ENCODE results near the gene JKAMP.

The JKAMP gene

GRCh38 chr14:59464486-59465315 is 19.6 kb upstream of the JKAMP start:
- Mint-ChIP-seq H3K27me3 (no peaks in the 10 kb centered on the region), H3K4me3 (peak overlapping the region; percentile 80), H3K9me3 (no peaks in the 10 kb centered on the region), H3K4me1 (ENCODE audit: low read depth) (peaks cover 18% of the 10 kb centered on the region), H3K27ac (peak overlapping the region; percentile 79), H3K36me3 (ENCODE audit: low read depth) (peaks cover 5% of the 10 kb centered on the region)
- peak; percentile 73 for DNase-seq

- peak within 1 kb of the TSS; percentile 80 for H3K4me3 Mint-ChIP-seq
These were observed 18.8 kb upstream of the JKAMP start, which contains the start of gene GPR135 for GRCh38 chr14:59465316-59466135. TSS of gene GPR135 (minus strand) at chr14:59465380. CDS start at chr14:59465226, 154 bp downstream.

GRCh38 chr14:59474172-59474571 is 10.1 kb upstream of the JKAMP start:
- no peak for DNase-seq
- Mint-ChIP-seq H3K27me3 (no peaks in the 10 kb centered on the region), H3K4me1 (ENCODE audit: low read depth) (peaks cover 10% of the 10 kb centered on the region), H3K27ac (no peak overlapping the region), H3K9me3 (no peaks in the 10 kb centered on the region), H3K36me3 (ENCODE audit: low read depth) (peaks cover 57% of the 10 kb centered on the region), H3K4me3 (no peak overlapping the region)

More at GRCh38 chr14:59465316-59466135, 18.8 kb upstream of the JKAMP start, which contains the start of gene GPR135:
- H3K9me3 Mint-ChIP-seq: no peaks in the 10 kb centered on the region
- H3K27ac Mint-ChIP-seq: peak within 1 kb of the TSS; percentile 84
- peak; percentile 68 for DNase-seq
- peaks cover 1% of the 10 kb centered on the region for H3K36me3 Mint-ChIP-seq (ENCODE audit: low read depth)
- no peaks in the 10 kb centered on the region for H3K27me3 Mint-ChIP-seq
- peaks cover 18% of the 10 kb centered on the region for H3K4me1 Mint-ChIP-seq (ENCODE audit: low read depth)

GRCh38 chr14:59475709-59476108 is 8.6 kb upstream of the JKAMP start:
- H3K27me3 Mint-ChIP-seq: no peaks in the 10 kb centered on the region
- peaks cover 19% of the 10 kb centered on the region for H3K4me1 Mint-ChIP-seq (ENCODE audit: low read depth)
- H3K36me3 Mint-ChIP-seq (ENCODE audit: low read depth): peaks cover 62% of the 10 kb centered on the region
- H3K9me3 Mint-ChIP-seq: no peaks in the 10 kb centered on the region
- no peak for DNase-seq
- no peak overlapping the region for H3K27ac Mint-ChIP-seq
- H3K4me3 Mint-ChIP-seq: no peak overlapping the region

- no peaks in the 10 kb centered on the region for H3K9me3 Mint-ChIP-seq
- H3K36me3 Mint-ChIP-seq (ENCODE audit: low read depth): peaks cover 72% of the 10 kb centered on the region
- no peak overlapping the region for H3K4me3 Mint-ChIP-seq
- peaks cover 45% of the 10 kb centered on the region for H3K4me1 Mint-ChIP-seq (ENCODE audit: low read depth)
- no peak for DNase-seq
- H3K27me3 Mint-ChIP-seq: no peaks in the 10 kb centered on the region
- H3K27ac Mint-ChIP-seq: no peak overlapping the region
These were observed 5.8 kb upstream of the JKAMP start for GRCh38 chr14:59478540-59478939.

- no peak overlapping the region for H3K4me3 Mint-ChIP-seq
- no peaks in the 10 kb centered on the region for H3K27me3 Mint-ChIP-seq
- H3K27ac Mint-ChIP-seq: no peak overlapping the region
- peaks cover 45% of the 10 kb centered on the region for H3K4me1 Mint-ChIP-seq (ENCODE audit: low read depth)
- H3K36me3 Mint-ChIP-seq (ENCODE audit: low read depth): peaks cover 65% of the 10 kb centered on the region
- DNase-seq: no peak
- no peaks in the 10 kb centered on the region for H3K9me3 Mint-ChIP-seq
These were observed 4.2 kb upstream of the JKAMP start for GRCh38 chr14:59480166-59480565.

GRCh38 chr14:59481407-59481806 is 2.9 kb upstream of the JKAMP start:
- Mint-ChIP-seq H3K9me3 (no peaks in the 10 kb centered on the region), H3K27me3 (no peaks in the 10 kb centered on the region), H3K36me3 (ENCODE audit: low read depth) (peaks cover 54% of the 10 kb centered on the region), H3K4me1 (ENCODE audit: low read depth) (peaks cover 57% of the 10 kb centered on the region), H3K27ac (no peak overlapping the region), H3K4me3 (peak overlapping the region; percentile 91)
- no peak for DNase-seq

GRCh38 chr14:59481871-59482540 is 2.3 kb upstream of the JKAMP start:
- Mint-ChIP-seq H3K36me3 (ENCODE audit: low read depth) (peaks cover 48% of the 10 kb centered on the region), H3K4me3 (peak overlapping the region; percentile 91), H3K9me3 (no peaks in the 10 kb centered on the region), H3K27ac (peak overlapping the region; percentile 28), H3K4me1 (ENCODE audit: low read depth) (peaks cover 57% of the 10 kb centered on the region), H3K27me3 (no peaks in the 10 kb centered on the region)
- no peak for DNase-seq

GRCh38 chr14:59482541-59483331 is 1.6 kb upstream of the JKAMP start:
- Mint-ChIP-seq H3K9me3 (no peaks in the 10 kb centered on the region), H3K27ac (peak overlapping the region; percentile 92), H3K4me1 (ENCODE audit: low read depth) (peaks cover 58% of the 10 kb centered on the region), H3K36me3 (ENCODE audit: low read depth) (peaks cover 47% of the 10 kb centered on the region), H3K27me3 (no peaks in the 10 kb centered on the region), H3K4me3 (peak overlapping the region; percentile 91)
- DNase-seq: no peak

GRCh38 chr14:59483363-59483762 is 954 bp upstream of the JKAMP start:
- peak overlapping the region; percentile 92 for H3K27ac Mint-ChIP-seq
- peaks cover 60% of the 10 kb centered on the region for H3K4me1 Mint-ChIP-seq (ENCODE audit: low read depth)
- peak overlapping the region; percentile 91 for H3K4me3 Mint-ChIP-seq
- peaks cover 50% of the 10 kb centered on the region for H3K36me3 Mint-ChIP-seq (ENCODE audit: low read depth)
- DNase-seq: no peak
- no peaks in the 10 kb centered on the region for H3K9me3 Mint-ChIP-seq
- no peaks in the 10 kb centered on the region for H3K27me3 Mint-ChIP-seq

- Mint-ChIP-seq H3K4me1 (ENCODE audit: low read depth) (peaks cover 61% of the 10 kb centered on the region), H3K4me3 (peak overlapping the region; percentile 91), H3K27me3 (no peaks in the 10 kb centered on the region), H3K36me3 (ENCODE audit: low read depth) (peaks cover 52% of the 10 kb centered on the region), H3K27ac (peak overlapping the region; percentile 92), H3K9me3 (no peaks in the 10 kb centered on the region)
- DNase-seq: no peak
These were observed 390 bp downstream of the JKAMP start for GRCh38 chr14:59484639-59485175.

GRCh38 chr14:59490756-59491155 is 6.4 kb downstream of the JKAMP start:
- peaks cover 35% of the 10 kb centered on the region for H3K4me1 Mint-ChIP-seq (ENCODE audit: low read depth)
- DNase-seq: no peak
- peaks cover 80% of the 10 kb centered on the region for H3K36me3 Mint-ChIP-seq (ENCODE audit: low read depth)
- H3K9me3 Mint-ChIP-seq: no peaks in the 10 kb centered on the region
- H3K27ac Mint-ChIP-seq: no peak overlapping the region
- no peaks in the 10 kb centered on the region for H3K27me3 Mint-ChIP-seq
- H3K4me3 Mint-ChIP-seq: no peak overlapping the region

- peaks cover 29% of the 10 kb centered on the region for H3K4me1 Mint-ChIP-seq (ENCODE audit: low read depth)
- H3K9me3 Mint-ChIP-seq: no peaks in the 10 kb centered on the region
- no peaks in the 10 kb centered on the region for H3K27me3 Mint-ChIP-seq
- H3K36me3 Mint-ChIP-seq (ENCODE audit: low read depth): peaks cover 90% of the 10 kb centered on the region
- DNase-seq: no peak
- H3K4me3 Mint-ChIP-seq: no peak overlapping the region
- no peak overlapping the region for H3K27ac Mint-ChIP-seq
These were observed 8.1 kb downstream of the JKAMP start for GRCh38 chr14:59492384-59492783.

Data from activated T-cell treated with anti-CD3 and anti-CD28 coated beads, Interleukin-2, amount 50 U/mL, for 24 hours (primary cell).